SKM-1 treated with dmso at 0.1 percent for 144 hours (cell line): Measurements from ENCODE around the gene RASAL2.
"Not testable (repeated sequence)": the region's sequence is repeated elsewhere in the genome, so short reads cannot be mapped to it uniquely, and the experiment has no call there.

Experiments used
- DNase-seq: peaks from one replicate; lab custom pipeline; 2025; ENCODE audit not compliant: unreplicated experiment; lab: John Stamatoyannopoulos, UW

The RASAL2 gene

DNA sequence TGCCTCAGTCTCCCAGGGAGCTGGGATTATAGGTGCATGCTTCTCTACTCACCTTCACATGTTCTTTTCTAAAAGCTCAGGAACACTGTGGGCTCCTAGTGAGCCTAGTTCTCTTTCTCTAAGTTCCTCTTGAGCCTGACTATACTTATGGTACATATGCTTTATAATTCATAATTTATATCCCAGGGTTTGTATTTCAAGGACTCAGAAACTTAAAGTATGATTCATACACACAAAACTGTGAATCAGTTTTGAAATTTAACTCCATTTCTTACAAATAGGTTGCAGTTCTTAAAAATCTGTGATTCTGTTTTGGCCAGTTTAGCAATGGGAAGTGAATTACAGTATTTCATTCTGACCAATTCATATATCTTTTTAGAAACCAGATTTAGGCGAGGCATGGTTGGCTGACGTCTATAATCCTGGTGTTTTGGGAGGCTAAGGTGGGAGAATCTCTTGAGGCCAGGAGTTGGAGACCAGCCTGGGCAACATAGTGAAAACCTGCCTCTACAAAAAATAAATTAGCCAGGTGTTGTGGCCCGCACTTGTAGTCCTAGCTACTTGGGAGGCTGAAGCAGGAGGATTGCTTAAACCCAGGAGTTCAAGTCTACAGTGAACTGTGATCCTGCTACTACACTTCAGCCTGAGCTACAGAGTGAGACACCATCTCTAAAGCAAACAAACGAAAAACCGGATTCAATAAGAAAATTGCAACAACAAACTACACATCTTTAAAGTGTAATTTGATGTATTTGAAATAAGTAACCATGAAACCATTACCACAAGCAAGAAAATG is 15.6 kb downstream of the RASAL2 start:
- DNase-seq, result no peak

DNA sequence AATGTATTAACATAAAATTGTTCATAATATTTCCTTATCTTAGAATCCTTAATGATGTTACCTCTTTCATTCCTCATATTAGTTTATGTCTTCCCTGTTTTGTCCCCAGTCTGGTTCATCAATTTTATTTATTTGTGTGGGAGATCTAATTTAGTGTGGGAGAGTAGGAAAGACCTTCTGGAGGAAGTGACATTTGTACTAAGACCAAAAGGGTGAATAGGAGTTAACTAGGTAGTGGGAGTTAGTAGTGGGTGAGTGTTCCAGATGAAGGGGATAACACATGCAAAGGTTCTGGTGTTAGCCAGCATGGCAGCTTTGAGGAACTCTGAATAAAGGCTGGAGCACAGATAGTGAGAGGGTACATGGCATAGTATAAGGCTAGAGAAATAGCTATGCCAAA is 21.4 kb downstream of the RASAL2 start:
- no peak for DNase-seq

DNA sequence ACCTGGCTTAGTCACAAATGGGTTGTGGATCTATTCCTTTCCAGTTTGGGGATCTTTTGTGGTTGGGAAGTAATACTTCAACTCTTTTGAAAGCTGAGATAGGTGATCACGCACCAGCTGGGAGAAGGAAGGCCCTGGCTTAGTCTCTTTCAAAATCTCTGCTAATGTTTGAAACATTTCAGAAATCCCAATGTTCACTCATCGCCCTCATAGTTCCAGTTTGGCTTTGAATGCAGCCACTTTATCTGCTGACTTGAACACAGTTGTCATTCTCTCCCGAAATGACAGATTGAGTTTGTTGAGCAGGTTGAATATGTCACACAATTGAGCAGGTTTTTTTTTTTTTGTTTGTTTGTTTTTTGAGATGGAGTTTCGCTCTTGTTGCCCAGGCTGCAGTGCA is 24.6 kb downstream of the RASAL2 start:
- no peak for DNase-seq

DNA sequence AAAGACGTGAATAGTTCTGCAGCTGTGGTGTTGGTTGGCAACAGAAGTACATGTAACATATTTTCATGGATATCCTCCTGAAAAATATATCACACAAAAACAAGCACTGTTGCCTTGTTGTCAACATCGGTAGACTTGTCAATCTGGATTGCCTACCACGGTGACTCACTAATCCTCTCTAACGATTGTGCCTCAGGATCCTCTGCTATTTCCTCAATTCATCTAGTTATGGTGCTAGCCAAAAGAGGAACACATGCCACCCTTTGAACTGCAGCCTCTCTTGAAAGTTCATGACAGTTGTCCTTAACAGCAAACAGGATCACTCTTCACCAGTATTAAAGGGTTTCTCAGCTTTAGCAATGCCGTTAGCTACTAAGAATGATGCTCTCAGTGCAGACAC is 25.7 kb downstream of the RASAL2 start:
- peak; percentile 98 for DNase-seq

DNA sequence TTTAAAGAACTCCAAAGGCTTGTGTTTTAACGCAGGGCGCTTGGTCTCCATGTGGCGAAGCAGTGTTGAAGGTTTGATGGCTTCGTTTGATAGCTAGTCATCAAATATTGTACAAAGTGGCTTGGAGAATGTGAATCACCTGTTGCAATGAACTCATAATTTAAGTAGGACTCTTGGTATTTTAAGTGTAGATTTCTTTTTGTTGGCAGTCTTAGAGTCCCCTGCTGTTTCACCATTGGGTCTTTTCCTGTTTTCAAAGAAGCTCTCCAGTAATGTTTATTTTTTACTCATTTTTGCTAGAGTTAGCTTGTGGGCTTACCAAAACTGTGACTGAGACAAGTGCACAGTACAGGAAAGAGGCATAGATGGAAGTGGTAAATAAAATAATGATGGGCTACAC is 26.2 kb downstream of the RASAL2 start:
- DNase-seq, result no peak

DNA sequence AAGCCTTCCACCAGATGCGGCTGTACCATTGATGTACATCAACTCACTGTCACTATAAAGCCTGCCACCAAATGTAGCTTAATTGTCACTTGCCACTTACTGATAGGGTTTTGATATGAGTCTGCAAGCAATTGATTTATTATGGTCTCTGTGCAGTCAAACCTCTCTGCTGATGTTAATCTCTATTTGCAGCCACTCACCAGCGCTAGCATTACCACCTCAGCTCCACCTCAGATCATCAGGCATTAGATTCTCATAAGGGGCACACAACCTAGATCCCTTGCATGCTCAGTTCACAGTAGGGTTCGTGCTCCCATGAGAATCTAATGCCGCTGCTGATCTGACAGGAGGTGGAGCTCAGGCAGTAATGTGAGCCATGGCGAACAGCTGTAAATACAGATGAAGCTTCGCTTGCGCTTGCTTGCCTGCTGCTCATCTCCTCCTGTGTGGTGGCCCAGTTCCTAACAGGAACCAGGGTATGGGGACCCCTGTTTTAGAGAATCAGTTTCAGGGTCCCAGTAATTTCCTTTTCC is 26.7 kb downstream of the RASAL2 start:
- DNase-seq, result not testable (repeated sequence)

DNA sequence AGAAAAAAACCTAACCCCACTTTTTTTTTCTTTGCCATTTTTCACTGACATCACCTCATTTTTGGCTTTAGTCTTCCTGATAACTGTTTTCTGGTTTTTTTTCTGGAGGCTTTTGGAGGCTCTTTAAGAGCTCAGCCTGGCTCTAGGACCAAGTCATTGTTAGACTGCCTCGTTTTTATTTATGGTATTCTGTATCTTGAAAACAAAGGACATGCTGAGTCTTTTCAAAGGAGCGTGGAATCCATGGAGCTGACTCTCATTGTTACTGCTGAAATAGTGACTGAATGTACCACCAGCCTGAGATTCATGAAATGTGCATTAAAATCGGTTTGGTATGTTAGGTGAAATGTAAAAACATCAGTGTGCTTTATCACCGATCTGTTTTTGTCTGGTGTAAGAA is 28.0 kb downstream of the RASAL2 start:
- no peak for DNase-seq

DNA sequence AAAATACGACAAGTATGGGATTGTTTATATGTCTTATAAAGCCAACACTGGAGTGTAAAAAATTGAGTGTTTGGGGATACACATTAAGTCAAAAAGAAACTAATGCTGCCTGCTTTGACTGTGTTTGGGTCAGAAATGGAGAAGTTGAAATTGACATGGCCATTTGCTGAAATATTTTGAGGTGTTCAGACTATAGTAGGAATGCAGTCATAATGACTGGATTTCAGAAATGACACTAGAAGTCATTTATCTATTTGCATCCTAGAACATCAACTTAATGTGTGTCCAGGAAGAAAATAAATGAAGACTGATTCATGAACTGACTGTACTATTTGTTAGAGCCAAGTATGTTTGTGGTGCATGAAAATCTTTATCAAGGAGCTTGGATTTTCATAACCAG is 28.4 kb downstream of the RASAL2 start:
- no peak for DNase-seq

DNA sequence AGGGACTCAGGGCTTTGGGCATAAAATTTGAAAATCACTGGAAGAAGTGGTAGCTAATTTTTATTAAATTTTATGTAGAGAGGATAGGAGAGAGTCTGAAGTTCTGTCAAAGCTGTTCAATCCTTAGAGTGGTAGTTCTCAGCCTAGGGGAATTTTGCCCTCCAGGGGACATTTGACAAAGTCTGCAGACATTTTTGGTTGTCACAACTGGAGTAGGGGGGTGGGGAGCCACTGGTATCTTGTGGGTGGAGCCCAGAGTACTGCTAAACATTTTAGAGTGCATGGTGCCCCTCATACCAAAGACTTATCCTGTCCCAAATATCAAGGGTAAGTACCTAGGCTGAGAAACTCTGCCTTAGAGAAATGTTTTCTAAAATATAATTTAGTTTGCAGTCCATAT is 30.2 kb downstream of the RASAL2 start:
- DNase-seq, result no peak

DNA sequence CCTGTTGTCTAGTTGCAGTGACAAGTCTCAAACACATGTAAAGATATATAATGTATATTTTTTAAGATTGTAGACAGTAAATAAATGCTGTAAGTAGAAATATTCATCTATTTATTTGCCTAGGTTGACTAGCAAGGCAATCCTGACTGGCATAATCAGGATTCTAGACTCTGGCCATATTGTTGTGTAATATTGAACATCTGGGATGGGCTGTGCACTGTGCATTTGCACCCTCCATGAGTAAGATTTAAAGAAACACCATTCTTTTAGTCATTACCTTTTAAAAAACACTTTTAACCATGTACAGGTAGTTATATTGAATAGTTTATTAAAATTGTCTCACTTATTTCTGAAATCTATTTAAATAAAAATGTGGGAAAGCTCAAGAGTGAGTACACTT is 32.4 kb downstream of the RASAL2 start:
- no peak for DNase-seq

DNA sequence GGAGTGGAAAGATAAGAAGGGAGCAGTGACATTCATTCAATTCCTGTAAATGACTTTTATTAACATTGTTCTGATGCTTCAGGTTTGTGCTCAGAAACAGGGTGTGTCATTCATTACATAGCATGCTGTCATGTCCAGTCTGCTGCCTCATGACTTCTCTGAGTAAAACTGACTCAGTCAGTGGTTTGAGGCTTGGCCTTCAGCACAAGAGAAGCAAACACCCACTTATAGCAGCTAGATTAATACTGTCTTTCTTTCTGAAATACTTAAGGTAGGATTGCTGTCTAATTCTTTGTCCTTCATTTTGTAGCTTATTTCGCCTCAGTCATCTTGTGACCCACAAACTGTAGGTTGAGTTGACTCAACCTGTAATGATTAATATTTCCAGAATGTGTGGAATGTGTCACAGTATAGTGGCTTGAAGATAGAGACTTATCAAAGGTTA is 32.9 kb downstream of the RASAL2 start:
- no peak for DNase-seq

DNA sequence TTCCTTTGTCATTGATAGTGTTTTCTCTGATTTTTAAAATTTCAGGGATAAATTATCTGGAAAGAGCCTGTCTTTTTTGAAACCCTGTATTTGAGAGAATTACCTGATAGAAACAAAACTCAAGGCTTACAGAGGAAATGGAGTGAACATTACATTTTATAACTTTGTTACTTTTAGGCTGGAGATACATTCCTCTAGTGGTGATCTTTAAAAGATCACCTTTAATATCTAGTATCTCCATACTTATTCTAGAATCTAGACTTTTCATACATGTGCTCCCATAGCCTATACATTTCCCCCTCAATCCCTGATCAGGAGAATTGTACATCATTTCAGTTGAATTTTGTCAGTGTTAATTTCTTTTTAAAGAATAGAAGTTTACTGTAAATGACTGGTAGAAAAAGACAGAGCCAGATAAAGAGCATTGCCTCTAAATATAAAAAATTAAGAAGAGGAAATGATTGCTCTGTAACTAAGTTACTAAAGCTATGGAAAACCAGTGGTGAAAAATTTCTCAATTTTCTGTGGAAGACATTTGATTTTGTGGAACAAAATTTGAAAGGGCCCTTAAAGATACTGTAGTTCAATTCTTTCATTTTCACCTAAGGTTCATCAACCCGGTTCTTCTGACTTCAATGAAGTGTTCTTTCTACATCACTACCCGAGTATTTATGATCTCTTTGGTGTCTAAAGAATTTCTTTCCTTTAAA is 33.7 kb downstream of the RASAL2 start:
- no peak for DNase-seq

DNA sequence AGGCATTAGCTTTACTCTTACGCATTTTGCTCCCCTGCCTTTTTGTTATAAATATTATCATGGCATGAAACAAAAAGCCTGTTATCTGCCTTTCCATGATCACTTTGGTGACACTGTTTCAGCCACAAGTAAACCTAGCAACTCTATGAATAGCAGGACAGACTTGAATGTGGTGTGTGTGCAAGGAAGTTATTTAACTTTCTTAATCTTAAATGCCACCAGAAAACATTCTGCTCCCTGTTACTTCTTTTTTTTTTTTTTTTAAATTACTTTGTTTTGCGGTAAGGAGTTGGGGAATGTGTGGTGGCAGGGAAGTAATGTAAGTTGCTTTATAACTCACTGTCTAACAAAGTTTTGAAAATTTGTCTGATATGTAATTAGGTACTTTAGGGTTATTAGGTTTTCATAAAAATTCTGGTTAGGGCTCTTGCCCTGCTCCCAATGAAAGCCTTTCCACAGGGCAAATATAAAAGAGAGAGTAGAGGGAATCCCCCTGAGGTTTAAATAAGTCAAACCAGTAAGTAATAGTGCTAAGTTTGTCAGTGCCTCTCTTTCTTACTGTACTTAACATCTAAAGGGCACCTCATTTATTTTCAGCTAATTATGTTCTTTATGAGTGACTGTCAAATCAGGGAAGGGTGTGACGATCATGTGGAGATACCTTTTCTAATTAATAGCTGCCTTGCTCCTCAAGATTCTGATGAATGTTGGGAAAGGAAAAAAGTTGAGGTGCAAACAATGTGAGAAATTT is 39.5 kb downstream of the RASAL2 start:
- DNase-seq, result peak; percentile 55

DNA sequence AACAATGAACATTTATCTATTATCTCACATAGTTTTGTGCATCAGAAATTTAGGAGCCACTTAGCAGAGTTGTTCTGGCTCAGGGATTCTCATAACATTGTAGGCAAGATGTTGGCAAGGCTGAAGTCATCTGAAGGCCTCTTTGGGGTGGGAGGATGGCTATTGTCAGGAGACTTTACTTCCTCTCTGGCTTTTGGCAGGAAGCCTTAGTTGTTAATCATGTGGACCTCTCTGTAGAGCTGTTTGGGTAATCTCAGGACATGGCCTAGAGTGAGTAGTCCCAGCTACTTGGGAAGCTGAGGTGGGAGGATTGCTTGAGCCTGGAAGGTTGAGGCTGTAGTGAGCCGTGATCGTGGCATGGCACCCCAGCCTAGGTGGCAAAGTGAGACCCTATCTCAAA is 40.2 kb downstream of the RASAL2 start:
- DNase-seq, result peak; percentile 96

DNA sequence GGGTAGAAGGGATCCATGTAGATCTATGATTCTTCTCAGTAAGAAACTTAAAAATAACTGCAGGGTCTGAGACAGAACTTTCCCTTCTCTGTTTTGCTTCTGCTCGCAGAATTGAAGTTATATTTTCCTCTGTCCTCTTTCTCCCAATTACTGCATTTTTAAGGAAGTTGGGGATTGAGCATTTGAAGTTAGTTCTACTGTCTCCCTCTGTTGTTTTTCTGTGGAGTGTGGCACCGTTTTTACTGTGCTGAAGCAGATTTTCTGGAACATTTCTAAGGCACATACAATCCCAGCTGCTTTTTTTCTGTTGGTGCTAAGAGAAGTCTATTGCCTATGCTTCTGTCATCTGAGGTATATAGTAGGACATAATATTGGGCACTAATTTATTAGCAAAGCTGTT is 43.3 kb downstream of the RASAL2 start:
- DNase-seq, result peak; percentile 41

DNA sequence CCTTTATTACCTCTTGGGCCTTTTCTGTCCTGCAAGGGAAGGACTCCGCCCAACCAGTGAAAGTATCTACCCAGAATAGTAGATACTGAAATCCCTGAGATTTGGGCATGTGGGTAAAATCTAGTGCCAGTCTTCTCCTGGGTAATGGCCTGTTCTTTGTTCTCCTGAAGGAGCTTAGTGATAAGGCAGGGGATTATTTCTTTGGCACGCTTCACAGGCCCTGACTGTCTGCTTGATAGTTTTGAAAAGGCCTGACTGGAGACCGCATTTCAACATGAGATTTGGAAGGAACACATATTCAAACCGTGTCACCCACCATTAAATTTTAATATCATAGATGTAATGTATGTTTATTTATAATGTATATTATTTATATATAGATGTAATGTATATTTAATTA is 48.9 kb downstream of the RASAL2 start:
- DNase-seq, result no peak

DNA sequence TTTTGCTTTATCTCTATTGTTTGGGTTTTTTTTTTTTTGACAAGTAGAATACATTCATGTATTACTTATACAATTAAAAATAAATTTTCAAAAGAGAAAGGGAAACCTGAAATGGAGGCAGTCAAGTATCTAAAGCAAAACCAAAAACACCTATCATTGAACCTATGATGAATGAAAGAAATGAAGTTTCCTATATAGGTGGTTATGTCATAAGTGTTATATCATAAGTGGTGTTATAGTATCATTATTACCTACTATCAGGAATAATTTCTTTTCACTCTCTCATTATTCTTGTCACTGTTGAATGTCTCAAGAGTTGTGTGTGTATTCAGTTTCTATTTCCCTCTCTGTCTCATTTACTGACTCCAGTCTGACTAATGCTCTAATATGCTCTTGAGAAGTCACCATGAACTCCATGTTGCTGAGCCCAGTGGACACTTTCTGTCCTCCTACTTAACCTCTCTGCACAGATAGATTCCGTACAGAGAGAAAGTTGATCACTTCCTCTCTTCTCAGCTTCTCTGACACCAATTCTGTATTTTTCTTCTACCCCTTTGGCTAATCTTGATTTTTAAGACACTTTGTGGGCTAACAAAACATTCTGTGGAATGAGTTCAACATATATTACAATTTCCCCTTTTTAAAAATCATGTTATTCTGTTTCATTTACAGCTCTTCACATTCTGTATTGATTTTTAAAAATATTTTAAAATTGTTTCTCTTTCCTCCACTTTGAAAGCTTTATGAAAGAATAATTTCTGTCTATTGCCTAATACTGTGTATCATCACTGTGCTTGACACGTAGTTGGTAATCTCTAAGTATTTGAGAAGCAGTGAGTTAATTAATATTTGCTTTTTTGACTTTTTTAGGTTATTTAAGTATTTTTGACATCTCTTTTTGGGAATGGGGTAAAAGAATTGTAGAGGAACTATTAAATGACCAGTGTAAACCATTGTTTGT is 50.1 kb downstream of the RASAL2 start:
- no peak for DNase-seq

DNA sequence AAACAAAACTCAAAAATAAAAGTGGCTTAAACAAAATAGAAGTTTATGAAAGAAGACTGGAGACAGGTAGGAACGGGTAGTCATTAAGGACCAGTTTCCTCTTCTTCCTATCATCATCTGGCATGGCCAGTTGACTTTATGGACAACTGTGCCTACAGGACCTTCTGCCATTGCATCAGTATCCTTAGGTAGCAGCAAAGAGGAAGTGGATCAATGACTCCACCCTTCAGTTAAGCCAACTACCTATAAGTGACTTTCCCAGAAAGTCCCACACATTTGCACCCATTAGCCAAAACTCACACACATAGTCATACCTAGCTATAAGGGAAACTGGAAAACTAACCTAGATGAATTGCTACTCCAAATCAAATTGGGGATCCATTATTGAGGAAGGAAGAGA is 51.7 kb downstream of the RASAL2 start:
- DNase-seq, result peak; percentile 15

DNA sequence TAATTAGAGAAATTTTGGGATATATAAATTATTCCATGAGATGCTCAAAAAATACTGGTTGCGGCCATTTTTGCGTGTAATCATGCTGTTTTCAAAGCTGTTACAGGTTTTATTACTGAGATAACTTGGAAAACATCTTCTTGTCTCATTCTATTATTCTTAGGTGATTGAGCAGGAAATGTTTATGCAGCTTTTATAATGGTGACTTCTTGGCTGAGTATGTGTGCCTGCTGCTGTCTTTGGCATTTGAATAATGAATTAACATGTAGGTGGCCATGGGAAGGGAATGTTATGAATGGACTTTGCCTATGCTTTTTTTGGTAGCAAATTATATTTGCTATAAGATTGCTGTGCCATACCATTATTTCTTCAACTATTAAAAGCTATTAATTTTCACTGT is 52.5 kb downstream of the RASAL2 start:
- no peak for DNase-seq

DNA sequence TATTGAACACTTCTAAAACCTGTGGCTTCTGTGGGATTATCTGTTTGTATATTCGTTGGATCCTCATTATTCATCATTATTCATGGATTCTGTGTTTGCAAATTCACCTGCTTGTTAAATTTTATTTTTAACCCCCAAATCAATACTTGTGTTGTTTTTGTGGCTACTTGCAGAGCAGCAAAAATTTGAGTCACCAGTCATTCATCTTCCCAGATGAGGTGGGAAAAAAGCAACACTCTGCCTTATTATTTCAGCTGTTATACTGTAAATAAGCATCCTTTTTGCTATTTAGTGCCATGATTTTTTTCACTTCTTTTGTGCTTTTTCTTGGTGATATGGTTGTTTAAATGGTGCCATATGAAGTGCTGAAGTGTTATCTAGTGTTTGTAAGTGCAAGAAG is 56.7 kb downstream of the RASAL2 start:
- DNase-seq, result no peak

DNA sequence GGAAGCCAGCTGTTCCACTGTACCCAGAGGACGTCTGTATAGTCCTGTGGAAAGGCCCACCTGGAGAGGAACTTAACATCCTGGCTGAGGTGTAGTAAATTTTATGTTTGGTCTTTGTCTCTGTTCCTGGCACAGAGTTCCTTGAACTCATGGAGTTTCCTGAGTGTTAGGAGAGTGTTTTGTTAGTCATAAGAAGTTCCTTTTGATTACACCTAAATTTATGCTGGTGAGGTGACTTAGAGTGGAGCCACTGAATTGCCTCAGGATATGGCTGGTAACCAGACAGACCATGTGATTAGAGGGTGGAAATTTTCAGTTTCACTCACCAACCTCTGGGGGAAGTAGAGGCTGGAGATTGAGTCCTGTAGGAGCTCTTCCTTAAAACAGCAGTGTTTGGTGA is 57.9 kb downstream of the RASAL2 start:
- DNase-seq, result no peak
